ENCODE results near the gene KLHL6.

Gene KLHL6

DNA sequence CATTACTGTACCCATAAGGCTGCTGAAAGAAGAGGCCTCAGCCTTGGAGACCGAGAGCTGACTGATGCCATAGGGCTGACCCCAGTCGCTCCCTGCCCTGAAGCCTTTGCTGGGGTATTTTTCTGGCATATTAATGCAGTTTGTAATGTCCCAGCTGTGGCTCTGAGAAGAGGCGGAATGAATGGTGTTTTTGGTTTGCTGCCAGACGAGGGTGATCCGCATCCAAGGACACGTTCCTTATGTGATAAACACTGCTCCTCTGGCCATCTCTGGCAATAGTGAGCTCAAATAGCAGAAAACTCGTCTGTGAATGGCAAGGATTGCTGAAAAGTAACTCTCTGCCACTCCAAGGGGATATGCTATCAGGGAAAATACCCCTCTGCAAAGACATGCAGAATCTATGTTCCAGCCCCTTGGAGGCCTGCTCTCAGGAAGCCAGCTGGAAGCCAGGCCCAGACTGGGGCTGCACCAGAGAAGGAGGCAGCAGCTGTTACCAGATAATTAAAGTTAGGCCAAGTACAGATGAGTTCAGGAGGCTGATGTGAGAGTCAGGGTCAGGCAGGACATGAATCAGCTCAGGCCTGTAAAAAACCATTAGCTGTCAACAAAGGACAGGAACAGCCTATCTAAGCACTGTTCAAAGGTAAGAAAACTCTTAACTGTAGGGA lies 28.9 kb upstream of the KLHL6 start:
- Histone ChIP-seq H3F3A (ENCODE audit: insufficient read depth) (no peaks in the 10 kb centered on the region), H3K4me3 (ENCODE audit: insufficient read depth, low read length, poor library complexity, severe bottlenecking) (no peak overlapping the region), H3K79me2 (ENCODE audit: insufficient read depth, low read length) (no peaks in the 10 kb centered on the region), H2AFZ (ENCODE audit: low read depth, low read length, severe bottlenecking) (no peak overlapping the region), H3K4me2 (ENCODE audit: low read depth, low read length, poor library complexity, severe bottlenecking) (no peak overlapping the region), H3K27me3 (ENCODE audit: low read length) (no peaks in the 10 kb centered on the region), H3K9ac (ENCODE audit: low read length) (no peak overlapping the region), H4K20me1 (ENCODE audit: low read depth, low read length) (no peaks in the 10 kb centered on the region), H3K36me3 (ENCODE audit: low read length) (no peaks in the 10 kb centered on the region), H3K27ac (ENCODE audit: low read depth, low read length) (no peak overlapping the region), H3K9me3 (ENCODE audit: insufficient read depth, low read length) (no peaks in the 10 kb centered on the region), H3K9me2 (replicated peaks; ENCODE audit: insufficient read depth, low read length) (no peaks in the 10 kb centered on the region)
- TF ChIP-seq EZH2phosphoT487 (conservative IDR thresholded peaks at IDR 0.05; ENCODE audit: low read length): no peak
- no peak for TF ChIP-seq CTCF (IDR thresholded peaks at IDR 0.05; ENCODE audit: insufficient read depth, low read length, poor library complexity, severe bottlenecking)

DNA sequence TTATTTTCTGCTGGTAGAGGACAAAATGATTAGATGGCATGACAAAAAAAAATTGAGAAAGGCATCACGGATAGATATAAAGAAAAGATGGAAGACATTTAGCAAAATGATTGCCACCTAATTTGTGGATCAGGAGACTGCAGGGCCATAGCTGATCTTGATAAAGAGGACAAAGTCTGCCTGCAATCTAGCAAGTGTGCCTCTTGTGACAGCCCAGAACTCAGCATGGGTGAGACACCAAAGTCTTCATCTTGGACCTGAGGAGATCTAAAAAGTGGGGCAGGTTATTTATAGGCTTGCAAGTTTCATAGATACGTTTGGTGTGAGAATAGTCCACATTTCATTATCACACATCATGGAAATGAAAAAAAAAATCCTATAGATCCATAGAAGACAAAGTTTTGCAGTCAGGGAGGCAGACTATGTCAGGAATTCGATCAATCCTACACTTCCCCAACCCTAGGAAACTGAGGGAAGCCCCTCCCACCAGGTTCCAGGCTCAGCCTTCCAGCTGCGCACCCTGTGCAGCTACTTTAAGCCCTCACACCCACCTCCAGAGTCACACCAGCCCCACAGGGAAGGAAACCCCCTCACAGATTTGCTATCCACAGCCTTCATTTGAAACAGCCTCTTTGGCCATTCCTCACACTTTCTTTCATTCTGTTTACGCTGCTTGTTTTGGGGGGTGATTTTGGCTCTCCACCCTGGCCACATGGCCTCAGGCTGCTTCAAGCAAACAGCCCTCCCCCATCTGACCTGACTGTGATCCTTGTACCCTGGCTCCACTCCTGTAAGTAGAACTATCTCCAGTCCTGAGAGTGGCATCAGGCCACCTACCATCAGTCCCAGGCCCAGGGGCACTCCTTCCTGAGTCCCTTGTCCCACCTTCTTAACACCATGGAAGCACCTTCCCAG lies 28.1 kb upstream of the KLHL6 start:
- no peaks in the 10 kb centered on the region for H3F3A ChIP-seq (ENCODE audit: insufficient read depth)
- TF ChIP-seq EZH2phosphoT487 (conservative IDR thresholded peaks at IDR 0.05; ENCODE audit: low read length) (no peak), CTCF (IDR thresholded peaks at IDR 0.05; ENCODE audit: insufficient read depth, low read length, poor library complexity, severe bottlenecking) (no peak)
- no peaks in the 10 kb centered on the region for H4K20me1 ChIP-seq (ENCODE audit: low read depth, low read length)
- H3K9me2 ChIP-seq (replicated peaks; ENCODE audit: insufficient read depth, low read length): no peaks in the 10 kb centered on the region
- no peaks in the 10 kb centered on the region for H3K9me3 ChIP-seq (ENCODE audit: insufficient read depth, low read length)
- no peaks in the 10 kb centered on the region for H3K27me3 ChIP-seq (ENCODE audit: low read length)
- no peaks in the 10 kb centered on the region for H3K79me2 ChIP-seq (ENCODE audit: insufficient read depth, low read length)
- no peak overlapping the region for H3K4me2 ChIP-seq (ENCODE audit: low read depth, low read length, poor library complexity, severe bottlenecking)
- no peaks in the 10 kb centered on the region for H3K36me3 ChIP-seq (ENCODE audit: low read length)
- H3K4me3 ChIP-seq (ENCODE audit: insufficient read depth, low read length, poor library complexity, severe bottlenecking): no peak overlapping the region
- H3K27ac ChIP-seq (ENCODE audit: low read depth, low read length): no peak overlapping the region
- H2AFZ ChIP-seq (ENCODE audit: low read depth, low read length, severe bottlenecking): no peak overlapping the region
- no peak overlapping the region for H3K9ac ChIP-seq (ENCODE audit: low read length)

DNA sequence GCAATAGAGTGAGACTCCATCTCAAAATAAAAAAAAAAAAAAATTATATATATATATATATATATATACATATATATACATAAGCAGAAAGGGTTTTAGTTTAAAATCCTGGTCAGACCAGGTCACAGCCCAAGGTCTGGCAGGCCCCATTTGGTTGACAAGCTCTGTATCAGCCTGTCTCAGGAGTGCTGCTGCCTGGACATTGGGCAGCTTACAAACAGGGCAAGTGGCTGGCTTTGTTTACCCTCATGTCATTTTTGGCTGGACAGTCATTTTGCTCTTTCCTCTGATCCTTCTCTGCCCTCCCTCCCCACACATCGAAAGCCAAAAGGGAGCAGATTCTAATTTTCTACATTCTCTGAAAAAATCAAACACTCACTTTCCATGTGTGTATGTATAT lies 26.7 kb upstream of the KLHL6 start:
- no peak overlapping the region for H3K4me2 ChIP-seq (ENCODE audit: low read depth, low read length, poor library complexity, severe bottlenecking)
- H3K4me3 ChIP-seq (ENCODE audit: insufficient read depth, low read length, poor library complexity, severe bottlenecking): no peak overlapping the region
- no peaks in the 10 kb centered on the region for H3K36me3 ChIP-seq (ENCODE audit: low read length)
- H4K20me1 ChIP-seq (ENCODE audit: low read depth, low read length): no peaks in the 10 kb centered on the region
- no peak overlapping the region for H3K9ac ChIP-seq (ENCODE audit: low read length)
- no peak overlapping the region for H3K27ac ChIP-seq (ENCODE audit: low read depth, low read length)
- no peaks in the 10 kb centered on the region for H3K79me2 ChIP-seq (ENCODE audit: insufficient read depth, low read length)
- H3F3A ChIP-seq (ENCODE audit: insufficient read depth): no peaks in the 10 kb centered on the region
- no peak for TF ChIP-seq EZH2phosphoT487 (conservative IDR thresholded peaks at IDR 0.05; ENCODE audit: low read length)
- no peak for TF ChIP-seq CTCF (IDR thresholded peaks at IDR 0.05; ENCODE audit: insufficient read depth, low read length, poor library complexity, severe bottlenecking)
- no peaks in the 10 kb centered on the region for H3K9me2 ChIP-seq (replicated peaks; ENCODE audit: insufficient read depth, low read length)
- H3K9me3 ChIP-seq (ENCODE audit: insufficient read depth, low read length): no peaks in the 10 kb centered on the region
- no peak overlapping the region for H2AFZ ChIP-seq (ENCODE audit: low read depth, low read length, severe bottlenecking)
- no peaks in the 10 kb centered on the region for H3K27me3 ChIP-seq (ENCODE audit: low read length)

All from SU-DHL-6 (cell line).